ENCODE measurements around the gene FAM50B.

DNA sequence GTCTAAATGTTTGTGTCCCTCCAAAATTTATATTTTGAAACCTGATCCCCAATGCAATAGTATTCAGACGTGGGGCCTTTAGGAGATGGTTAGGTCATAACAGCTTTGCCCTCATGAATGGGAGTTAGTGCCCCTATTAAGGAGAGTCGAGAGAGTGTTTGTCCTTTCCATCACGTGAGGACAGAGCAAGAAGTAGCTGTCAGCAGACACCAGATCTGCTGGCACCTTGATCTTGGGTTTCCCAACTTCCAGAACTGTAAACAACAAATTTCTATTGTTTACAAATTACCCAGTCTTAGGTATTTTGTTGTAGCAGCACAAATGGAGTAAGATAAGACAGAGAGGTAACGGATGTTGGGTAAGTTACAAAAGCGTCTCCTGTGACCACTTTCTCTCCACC lies 46.6 kb downstream of the FAM50B start:
- TF ChIP-seq, protein P1, sequence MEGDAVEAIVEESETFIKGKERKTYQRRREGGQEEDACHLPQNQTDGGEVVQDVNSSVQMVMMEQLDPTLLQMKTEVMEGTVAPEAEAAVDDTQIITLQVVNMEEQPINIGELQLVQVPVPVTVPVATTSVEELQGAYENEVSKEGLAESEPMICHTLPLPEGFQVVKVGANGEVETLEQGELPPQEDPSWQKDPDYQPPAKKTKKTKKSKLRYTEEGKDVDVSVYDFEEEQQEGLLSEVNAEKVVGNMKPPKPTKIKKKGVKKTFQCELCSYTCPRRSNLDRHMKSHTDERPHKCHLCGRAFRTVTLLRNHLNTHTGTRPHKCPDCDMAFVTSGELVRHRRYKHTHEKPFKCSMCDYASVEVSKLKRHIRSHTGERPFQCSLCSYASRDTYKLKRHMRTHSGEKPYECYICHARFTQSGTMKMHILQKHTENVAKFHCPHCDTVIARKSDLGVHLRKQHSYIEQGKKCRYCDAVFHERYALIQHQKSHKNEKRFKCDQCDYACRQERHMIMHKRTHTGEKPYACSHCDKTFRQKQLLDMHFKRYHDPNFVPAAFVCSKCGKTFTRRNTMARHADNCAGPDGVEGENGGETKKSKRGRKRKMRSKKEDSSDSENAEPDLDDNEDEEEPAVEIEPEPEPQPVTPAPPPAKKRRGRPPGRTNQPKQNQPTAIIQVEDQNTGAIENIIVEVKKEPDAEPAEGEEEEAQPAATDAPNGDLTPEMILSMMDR (IDR thresholded peaks at IDR 0.05), result no peak
- TF ChIP-seq POLR2A (IDR thresholded peaks at IDR 0.05), result no peak

Data from uterus (tissue), 2 donors.